Measurements from ENCODE around the gene MPRIP. TPM values are rescaled to one million over a fixed set of nuclear protein-coding genes. Genes with fewer than 3 reads are reported as not detected.
A peak's percentile ranks its signal among the peaks of the same experiment; 100 is the strongest.

The MPRIP gene
- total RNA-seq, 1 experiment from 2014 or later: 132 TPM

- no peak overlapping the region for H2BK120ac ChIP-seq (ENCODE audit: low read depth, low read length, poor library complexity, severe bottlenecking)
- H3K27me3 Mint-ChIP-seq (ENCODE audit: low read depth): no peaks in the 10 kb centered on the region
- no peak overlapping the region for H3K14ac ChIP-seq (ENCODE audit: insufficient read depth, low read length)
- no peaks in the 10 kb centered on the region for H3K79me1 ChIP-seq (ENCODE audit: insufficient read depth, low read depth, low read length, poor library complexity, severe bottlenecking)
- no peak overlapping the region for H3K56ac ChIP-seq (ENCODE audit: insufficient read length, low read depth, low read length)
- peak; percentile 28 for DNase-seq
- WGBS (ENCODE audit: extremely low coverage, insufficient read length, low lambda C conversion rate): no CpG with 5 or more reads among the region's 17 CpGs
- H2BK5ac ChIP-seq (ENCODE audit: insufficient read length, low read length): no peak overlapping the region
- peaks cover 0 to 6% of the 10 kb centered on the region in 2 experiments; a peak in 2 of 4 replicates for H3K4me1 Mint-ChIP-seq
- H2BK12ac ChIP-seq (ENCODE audit: insufficient read length, low read depth, low read length): no peak overlapping the region
- no peaks in the 10 kb centered on the region for H3K4me1 ChIP-seq (ENCODE audit: insufficient read depth, low read length)
- no peaks in the 10 kb centered on the region for H3K9me3 ChIP-seq (ENCODE audit: control insufficient read depth, low read depth, low read length)
- no peaks in the 10 kb centered on the region for H3K9me3 Mint-ChIP-seq
- H3K27ac ChIP-seq (ENCODE audit: insufficient read length, low read depth, low read length): no peak overlapping the region
- no peak overlapping the region for H2BK15ac ChIP-seq (ENCODE audit: low read depth, low read length)
- TF ChIP-seq CTCF (conservative IDR thresholded peaks at IDR 0.05): no peak
- no peak overlapping the region for H3K4me3 Mint-ChIP-seq
- no peak overlapping the region for H3K9ac ChIP-seq (ENCODE audit: extremely low read depth, insufficient read length, low read length)
- no peak overlapping the region for H3K18ac ChIP-seq (ENCODE audit: insufficient read length, low read depth, low read length)
- H4K5ac ChIP-seq (ENCODE audit: insufficient read length, low read depth, low read length): no peak overlapping the region
- no peak overlapping the region for H4K91ac ChIP-seq (ENCODE audit: insufficient read length, low read depth, low read length)
- H3K27me3 ChIP-seq (ENCODE audit: insufficient read depth, low read length): no peaks in the 10 kb centered on the region
- H3K4ac ChIP-seq (ENCODE audit: low read depth, low read length): no peak overlapping the region
- peaks cover 31 to 80% (median 65%) of the 10 kb centered on the region in 3 experiments for H3K36me3 Mint-ChIP-seq (ENCODE audit: insufficient read depth in 1 of 3, low read depth in 3 of 3)
- peak overlapping the region in 2 of 3 experiments; percentile 70 to 73; a peak in 1 of 7 replicates for H3K27ac Mint-ChIP-seq
- no peak overlapping the region for H3K23ac ChIP-seq (ENCODE audit: insufficient read length, low read depth, low read length)
- no peak overlapping the region for H4K8ac ChIP-seq (replicated peaks; ENCODE audit: insufficient read length, low read depth, low read length)
- no peaks in the 10 kb centered on the region for H3K79me2 ChIP-seq (ENCODE audit: insufficient read depth, low read length)
- no peak overlapping the region for H3T11ph ChIP-seq (ENCODE audit: low read length)
- no peaks in the 10 kb centered on the region for H3K23me2 ChIP-seq (ENCODE audit: insufficient read length, low read depth, low read length, poor library complexity, severe bottlenecking)
- no peaks in the 10 kb centered on the region for H4K20me1 ChIP-seq (ENCODE audit: control insufficient read depth, insufficient read depth, insufficient read length)
- H2AK5ac ChIP-seq (ENCODE audit: insufficient read length, low read length): no peak overlapping the region
- H2AFZ ChIP-seq (ENCODE audit: low read length): no peak overlapping the region
- no peak overlapping the region for H2BK20ac ChIP-seq (ENCODE audit: low read depth, low read length, poor library complexity, severe bottlenecking)
- no peak overlapping the region for H3K4me2 ChIP-seq (ENCODE audit: insufficient read depth, insufficient read length, low read length)
Observed at GRCh38 chr17:17216236-17216635, 174.0 kb downstream of the MPRIP start.

Data from H9 (cell line).